Measurements from ENCODE around the gene NLRC5. TPM values are rescaled to one million over a fixed set of nuclear protein-coding genes. Genes with fewer than 3 reads are reported as not detected.
"Not testable (repeated sequence)": the region's sequence is repeated elsewhere in the genome, so short reads cannot be mapped to it uniquely, and the experiment has no call there.

Gene NLRC5
- total RNA-seq, 6 experiments from 2014 or later = 18.2 to 26.2 (median 21.7) TPM

- Mint-ChIP-seq H3K36me3 (ENCODE audit: low read depth) (no peaks in the 10 kb centered on the region), H3K27me3 (ENCODE audit: insufficient read depth) (no peaks in the 10 kb centered on the region; the same call in none of the 2 replicates), H3K27ac (peak overlapping the region; percentile 56; the same call in 1 of the 2 replicates), H3K9me3 (no peaks in the 10 kb centered on the region), H3K4me3 (peak overlapping the region; percentile 85), H3K4me1 (ENCODE audit: low read depth) (peaks cover 12% of the 10 kb centered on the region)
- TF ChIP-seq CTCF (IDR thresholded peaks at IDR 0.05) = no peak
- DNase-seq = no peak
Observed at GRCh38 chr16:57093666-57094564, 104.6 kb downstream of the NLRC5 start.

- DNase-seq = no peak
- no peak overlapping the region for H3K27ac Mint-ChIP-seq
- no peaks in the 10 kb centered on the region; the same call in none of the 2 replicates for H3K27me3 Mint-ChIP-seq (ENCODE audit: insufficient read depth)
- H3K9me3 Mint-ChIP-seq = no peaks in the 10 kb centered on the region
- H3K4me3 Mint-ChIP-seq = no peak overlapping the region
- no peaks in the 10 kb centered on the region for H3K36me3 Mint-ChIP-seq (ENCODE audit: low read depth)
- peaks cover 14% of the 10 kb centered on the region for H3K4me1 Mint-ChIP-seq (ENCODE audit: low read depth)
- no peak for TF ChIP-seq CTCF (IDR thresholded peaks at IDR 0.05)
Observed at GRCh38 chr16:57094911-57095310, 105.6 kb downstream of the NLRC5 start.

DNA sequence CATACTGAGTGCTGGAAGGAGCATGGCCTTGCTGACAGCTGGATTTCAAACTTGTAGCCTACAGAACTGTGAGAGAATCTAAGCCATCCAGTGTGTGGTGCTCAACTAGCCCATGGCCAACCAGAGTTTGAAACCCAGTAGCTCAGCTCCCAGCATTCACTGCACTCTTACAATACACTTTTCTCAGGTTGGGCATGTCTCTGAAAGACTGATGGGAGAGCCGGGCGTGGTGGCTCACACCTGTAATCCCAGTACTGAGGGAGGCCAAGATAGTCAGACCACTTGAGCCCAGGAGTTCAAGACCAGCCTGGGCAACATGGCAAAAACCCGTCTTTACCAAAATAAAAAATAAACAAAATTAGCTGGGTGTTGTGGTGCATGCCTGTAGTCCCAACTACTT is 106.8 kb downstream of the NLRC5 start:
- no peaks in the 10 kb centered on the region for H3K9me3 Mint-ChIP-seq
- H3K36me3 Mint-ChIP-seq (ENCODE audit: low read depth) = no peaks in the 10 kb centered on the region
- no peak overlapping the region for H3K27ac Mint-ChIP-seq
- H3K4me3 Mint-ChIP-seq = no peak overlapping the region
- no peak for TF ChIP-seq CTCF (IDR thresholded peaks at IDR 0.05)
- H3K4me1 Mint-ChIP-seq (ENCODE audit: low read depth) = peaks cover 22% of the 10 kb centered on the region
- DNase-seq = no peak
- H3K27me3 Mint-ChIP-seq (ENCODE audit: insufficient read depth) = no peaks in the 10 kb centered on the region; the same call in none of the 2 replicates

- Mint-ChIP-seq H3K36me3 (ENCODE audit: low read depth) (no peaks in the 10 kb centered on the region), H3K4me1 (ENCODE audit: low read depth) (peaks cover 18% of the 10 kb centered on the region), H3K9me3 (no peaks in the 10 kb centered on the region), H3K27me3 (ENCODE audit: insufficient read depth) (no peaks in the 10 kb centered on the region; the same call in 1 of the 2 replicates), H3K4me3 (no peak overlapping the region), H3K27ac (no peak overlapping the region)
- no peak for TF ChIP-seq CTCF (IDR thresholded peaks at IDR 0.05)
- DNase-seq = no peak
Observed at GRCh38 chr16:57096793-57097192, 107.4 kb downstream of the NLRC5 start.

GRCh38 chr16:57098188-57098841 is 109.0 kb downstream of the NLRC5 start:
- Mint-ChIP-seq H3K27me3 (ENCODE audit: insufficient read depth) (peaks cover 2% of the 10 kb centered on the region), H3K4me3 (no peak overlapping the region), H3K9me3 (no peaks in the 10 kb centered on the region), H3K36me3 (ENCODE audit: low read depth) (no peaks in the 10 kb centered on the region), H3K27ac (no peak overlapping the region), H3K4me1 (ENCODE audit: low read depth) (peaks cover 17% of the 10 kb centered on the region)
- no peak for TF ChIP-seq CTCF (IDR thresholded peaks at IDR 0.05)
- no peak for DNase-seq

GRCh38 chr16:57099965-57100364 is 110.6 kb downstream of the NLRC5 start:
- not testable (repeated sequence) for H3K36me3 Mint-ChIP-seq (ENCODE audit: low read depth); H3K27ac Mint-ChIP-seq; H3K4me3 Mint-ChIP-seq; H3K27me3 Mint-ChIP-seq (ENCODE audit: insufficient read depth); H3K9me3 Mint-ChIP-seq
- peaks cover 24% of the 10 kb centered on the region for H3K4me1 Mint-ChIP-seq (ENCODE audit: low read depth)
- DNase-seq = peak; percentile 11

Measured in HFFc6 (cell line).